Right lobe of liver (tissue), 6 donors: ENCODE measurements around the gene FCF1. TPM values are rescaled to one million over a fixed set of nuclear protein-coding genes. Genes with fewer than 3 reads are reported as not detected.

Source experiments
- ATAC-seq, 4 donors: fragments of 200-7000 bp; cut with Tn5 transposase; one replicate each; pipeline ENCODE4 v1.9.1; 2020; ENCODE audit warnings: mild to moderate bottlenecking in 4 of 4, moderate library complexity in 4 of 4
- DNase-seq, 3 donors: peaks; one replicate each; pipeline ENCODE4 v3.0.0-alpha.2; 2020
- H3K27ac ChIP-seq, 3 donors: fragments of 200-600 bp; one replicate each; pipeline ENCODE4 v1.8.0; 2022
- H3K27me3 ChIP-seq, 2 donors: fragments of 200-600 bp; one replicate each; pipeline ENCODE4 v1.8.0; 2022
- H3K36me3 ChIP-seq, 4 donors: fragments of 200-600 bp; sonication (generic) in 1 of 4; one replicate each; pipeline versions ENCODE4 v1.5.1 to v1.8.0; 2017 to 2022; ENCODE audit warnings: control low read depth in 1 of 4
- H3K4me1 ChIP-seq, 4 donors: fragments of 200-600 bp; sonication (generic) in 1 of 4; one replicate each; pipeline versions ENCODE4 v1.5.1 to v1.8.0; 2017 to 2022; ENCODE audit warnings: control low read depth in 1 of 4
- H3K4me3 ChIP-seq, 3 donors: fragments of 200-600 bp; one replicate each; pipeline ENCODE4 v1.8.0; 2022
- H3K9me3 ChIP-seq, 4 donors: fragments of 200-600 bp; sonication (generic) in 1 of 4; one replicate each; pipeline versions ENCODE4 v1.5.1 to v1.8.0; 2017 to 2022; ENCODE audit warnings: control low read depth in 1 of 4
- POLR2A ChIP-seq: fragments of 450-650 bp; IDR thresholded peaks from one replicate; pipeline ENCODE4 v1.6.1; 2017; ENCODE audit warnings: antibody characterized with exemption, mild to moderate bottlenecking
- WGBS: methylation state at CpG from one replicate; pipeline ENCODE4 v1.1.6; 2018; ENCODE audit warnings: low coverage, low lambda C conversion rate; ENCODE audit not compliant: insufficient coverage; ENCODE audit errors: missing lambda C conversion rate; 5-methylcytosine and 5-hydroxymethylcytosine counted together
- intact Hi-C, 2 donors: fragments of 100-400 bp; cut with DNase I; formaldehyde crosslinking; loops; one replicate each; pipeline versions ENCODE4 v1.11.2 to v1.14.1; 2022
- total RNA-seq, 6 experiments: library from RNA; depleted of rRNA in 2 of 6; stranded (reverse); fragments of >200 nt in 2 of 6; fragmentation: NEBNext Ultra II Directional in 3 of 6; extraction: Animal tissue kit (Norgen Biotek cat#: 25700) in 3 of 6; gene quantifications; one replicate each; pipeline versions ENCODE4 v1.1.0 to v1.2.4, GENCODE V29; 2016 to 2023
- TF ChIP-seq, protein P1 (sequence below), 4 donors: fragments of 200-600 bp in 3 of 4; fragments of 450-650 bp in 1 of 4; IDR thresholded peaks; one replicate each; pipeline versions ENCODE4 v1.5.1 to v1.8.0; 2016 to 2022; ENCODE audit warnings: antibody characterized with exemption in 4 of 4, mild to moderate bottlenecking in 2 of 4
- donor health status: DM: no; HTN: yes; CAD: no.
- donor health status: DM: no; HTN: no; CAD: no.
- donor health status: DM: no; HTN: no; CAD: no.
- donor health status: DM: no; HTN: yes; CAD: no.
- donor health status: DM: no; HTN: yes; CAD: no.

The FCF1 gene
- total RNA-seq, 6 experiments from 2014 or later = 19.4 to 25.7 (median 22.5) TPM

DNA sequence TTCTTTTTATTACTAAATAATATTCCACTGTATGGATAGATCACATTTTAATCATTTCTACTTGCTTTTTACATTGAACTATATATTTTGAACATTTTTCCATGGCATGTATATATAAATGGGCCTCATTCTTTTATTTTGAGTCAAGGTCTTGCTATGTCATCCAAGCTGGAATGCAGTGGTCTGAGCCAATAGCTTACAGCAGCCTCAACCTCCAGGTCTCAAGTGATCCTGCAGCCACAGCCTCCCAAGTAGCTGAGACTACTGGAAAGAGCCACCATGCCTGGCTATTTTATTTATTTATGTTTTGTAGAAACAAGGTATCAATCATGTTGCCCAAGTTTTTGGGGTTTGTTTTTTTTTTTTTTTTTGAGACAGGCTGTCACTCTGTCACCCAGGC, 7.6 kb downstream of the FCF1 start:
- Histone ChIP-seq H3K9me3 (no peaks in the 10 kb centered on the region), H3K4me3 (no peak overlapping the region), H3K27me3 (no peaks in the 10 kb centered on the region), H3K36me3 (peaks cover 0 to 45% (median 7%) of the 10 kb centered on the region in 4 donors), H3K27ac (no peak overlapping the region), H3K4me1 (peaks cover 0 to 6% (median 1%) of the 10 kb centered on the region in 4 donors)
- intact Hi-C loops = no loop called here
- DNase-seq (no peak), ATAC-seq (no peak)
- no peak for TF ChIP-seq POLR2A
- TF ChIP-seq, protein P1, sequence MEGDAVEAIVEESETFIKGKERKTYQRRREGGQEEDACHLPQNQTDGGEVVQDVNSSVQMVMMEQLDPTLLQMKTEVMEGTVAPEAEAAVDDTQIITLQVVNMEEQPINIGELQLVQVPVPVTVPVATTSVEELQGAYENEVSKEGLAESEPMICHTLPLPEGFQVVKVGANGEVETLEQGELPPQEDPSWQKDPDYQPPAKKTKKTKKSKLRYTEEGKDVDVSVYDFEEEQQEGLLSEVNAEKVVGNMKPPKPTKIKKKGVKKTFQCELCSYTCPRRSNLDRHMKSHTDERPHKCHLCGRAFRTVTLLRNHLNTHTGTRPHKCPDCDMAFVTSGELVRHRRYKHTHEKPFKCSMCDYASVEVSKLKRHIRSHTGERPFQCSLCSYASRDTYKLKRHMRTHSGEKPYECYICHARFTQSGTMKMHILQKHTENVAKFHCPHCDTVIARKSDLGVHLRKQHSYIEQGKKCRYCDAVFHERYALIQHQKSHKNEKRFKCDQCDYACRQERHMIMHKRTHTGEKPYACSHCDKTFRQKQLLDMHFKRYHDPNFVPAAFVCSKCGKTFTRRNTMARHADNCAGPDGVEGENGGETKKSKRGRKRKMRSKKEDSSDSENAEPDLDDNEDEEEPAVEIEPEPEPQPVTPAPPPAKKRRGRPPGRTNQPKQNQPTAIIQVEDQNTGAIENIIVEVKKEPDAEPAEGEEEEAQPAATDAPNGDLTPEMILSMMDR (IDR thresholded peaks at IDR 0.05) = no peak

DNA sequence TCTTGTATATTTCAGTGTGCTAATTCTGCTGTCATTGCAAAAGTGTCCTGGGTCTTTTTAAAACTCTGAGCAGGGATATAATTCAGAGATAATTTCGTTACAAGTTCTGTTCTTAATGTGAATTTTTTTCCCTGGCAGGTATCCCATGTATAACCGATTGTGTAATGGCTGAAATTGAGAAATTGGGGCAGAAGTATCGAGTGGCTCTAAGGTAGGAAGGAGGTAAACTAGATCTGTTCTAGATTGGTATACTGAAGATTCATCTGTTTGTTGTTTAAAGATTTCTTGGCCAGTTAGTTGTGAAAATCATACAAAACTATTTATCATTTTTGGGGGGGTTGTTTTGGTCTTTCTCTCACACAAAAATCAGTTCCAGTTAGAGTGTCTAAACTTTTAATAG, 10.2 kb downstream of the FCF1 start:
- DNase-seq (no peak), ATAC-seq (peak; percentile 62 to 80 (median 71))
- TF ChIP-seq, protein P1 (IDR thresholded peaks at IDR 0.05) = no peak
- no peak for TF ChIP-seq POLR2A
- peaks cover 0 to 6% (median 1%) of the 10 kb centered on the region in 4 donors for H3K4me1 ChIP-seq
- no peak overlapping the region for H3K4me3 ChIP-seq
- H3K9me3 ChIP-seq = no peaks in the 10 kb centered on the region
- H3K27ac ChIP-seq = peak overlapping the region in 2 of 3 donors; percentile 19 to 35
- H3K36me3 ChIP-seq = peaks cover 0 to 19% (median 0%) of the 10 kb centered on the region in 4 donors
- intact Hi-C loops = no loop called here
- WGBS = 28% methylated on average over 3 of the region's 3 CpGs
- H3K27me3 ChIP-seq = no peaks in the 10 kb centered on the region

DNA sequence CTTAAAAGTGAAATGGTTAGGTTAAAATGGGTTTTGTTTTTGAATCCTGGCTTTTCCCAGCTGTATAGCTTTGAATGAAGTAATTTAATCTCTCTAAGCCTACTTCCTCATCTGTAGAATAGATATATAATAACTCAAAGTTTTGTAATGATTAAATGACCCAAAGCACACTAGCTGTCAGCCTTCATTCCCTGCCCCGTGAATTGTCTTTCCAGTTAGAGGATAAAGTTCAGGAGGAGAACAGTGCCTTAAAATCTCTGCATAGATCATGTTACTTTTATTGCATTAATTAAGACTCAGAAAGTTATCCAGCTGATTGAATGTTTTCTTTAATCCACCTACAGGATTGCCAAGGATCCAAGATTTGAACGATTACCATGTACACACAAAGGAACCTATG, 19.4 kb downstream of the FCF1 start:
- Histone ChIP-seq H3K4me3 (no peak overlapping the region), H3K27ac (no peak overlapping the region), H3K9me3 (no peaks in the 10 kb centered on the region), H3K27me3 (no peaks in the 10 kb centered on the region), H3K4me1 (no peaks in the 10 kb centered on the region), H3K36me3 (peaks cover 4 to 50% (median 15%) of the 10 kb centered on the region in 4 donors)
- intact Hi-C loops = no loop called here
- WGBS = 88% methylated on average over 2 of the region's 2 CpGs
- ATAC-seq (no peak), DNase-seq (no peak)
- TF ChIP-seq, protein P1 (IDR thresholded peaks at IDR 0.05) = no peak
- no peak for TF ChIP-seq POLR2A

DNA sequence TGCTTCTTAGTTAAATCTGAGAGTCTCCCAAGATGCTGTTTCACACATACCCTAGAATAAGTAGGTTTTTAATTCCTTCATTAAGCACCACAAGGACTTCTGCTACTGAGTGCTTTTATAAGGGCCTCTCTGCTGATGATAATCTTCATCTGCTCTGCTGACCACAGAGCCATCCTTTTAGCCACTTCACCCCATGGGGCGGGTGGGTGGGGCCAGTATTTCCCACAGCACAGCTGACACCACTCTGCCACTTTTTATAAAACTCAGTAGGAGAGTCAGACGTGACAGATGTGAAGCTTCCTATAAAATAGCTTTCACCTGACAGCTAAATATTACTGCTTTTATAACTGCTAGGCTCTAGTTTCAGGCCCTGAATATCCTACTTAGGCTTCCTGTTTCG, 20.3 kb downstream of the FCF1 start:
- Histone ChIP-seq H3K36me3 (peaks cover 4 to 50% (median 15%) of the 10 kb centered on the region in 4 donors), H3K4me1 (no peaks in the 10 kb centered on the region), H3K9me3 (no peaks in the 10 kb centered on the region), H3K4me3 (no peak overlapping the region), H3K27me3 (no peaks in the 10 kb centered on the region), H3K27ac (no peak overlapping the region)
- TF ChIP-seq, protein P1 (IDR thresholded peaks at IDR 0.05) = no peak
- no peak for TF ChIP-seq POLR2A
- intact Hi-C loops = no loop called here
- WGBS = 88% methylated on average over 3 of the region's 3 CpGs
- ATAC-seq (no peak), DNase-seq (no peak)

DNA sequence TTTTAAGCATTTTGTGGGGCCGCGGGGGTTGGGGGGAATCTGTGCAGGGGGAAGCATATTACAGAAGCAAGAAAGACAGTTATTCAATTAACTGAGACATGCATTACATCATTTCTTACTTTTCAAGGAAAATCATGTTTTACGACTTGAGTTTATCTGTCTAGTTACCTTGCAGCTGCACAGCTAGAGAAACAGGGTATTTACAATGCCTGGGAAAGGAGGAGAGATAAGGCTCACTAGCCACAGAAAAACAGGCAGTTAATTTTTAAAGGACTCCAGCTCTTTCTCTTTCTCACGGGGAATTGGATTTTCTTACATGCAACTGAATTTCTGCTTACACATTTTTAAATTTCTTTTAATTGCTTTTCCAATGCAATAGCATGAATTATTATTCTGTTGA, 22.2 kb downstream of the FCF1 start:
- H3K27ac ChIP-seq = no peak overlapping the region
- 93% methylated on average over 4 of the region's 4 CpGs for WGBS

More for the DNA sequence above, 22.2 kb downstream of the FCF1 start:
- DNase-seq (no peak), ATAC-seq (no peak)
- TF ChIP-seq POLR2A = no peak
- TF ChIP-seq, protein P1 (IDR thresholded peaks at IDR 0.05) = no peak
- H3K9me3 ChIP-seq = no peaks in the 10 kb centered on the region
- peaks cover 4 to 55% (median 15%) of the 10 kb centered on the region in 4 donors for H3K36me3 ChIP-seq
- no peaks in the 10 kb centered on the region for H3K27me3 ChIP-seq
- H3K4me3 ChIP-seq = no peak overlapping the region
- intact Hi-C loops = no loop called here
- no peaks in the 10 kb centered on the region for H3K4me1 ChIP-seq
